Measurements from ENCODE around the gene GRHPR.
"Not testable (repeated sequence)": the region's sequence is repeated elsewhere in the genome, so short reads cannot be mapped to it uniquely, and the experiment has no call there.

Gene GRHPR

DNA sequence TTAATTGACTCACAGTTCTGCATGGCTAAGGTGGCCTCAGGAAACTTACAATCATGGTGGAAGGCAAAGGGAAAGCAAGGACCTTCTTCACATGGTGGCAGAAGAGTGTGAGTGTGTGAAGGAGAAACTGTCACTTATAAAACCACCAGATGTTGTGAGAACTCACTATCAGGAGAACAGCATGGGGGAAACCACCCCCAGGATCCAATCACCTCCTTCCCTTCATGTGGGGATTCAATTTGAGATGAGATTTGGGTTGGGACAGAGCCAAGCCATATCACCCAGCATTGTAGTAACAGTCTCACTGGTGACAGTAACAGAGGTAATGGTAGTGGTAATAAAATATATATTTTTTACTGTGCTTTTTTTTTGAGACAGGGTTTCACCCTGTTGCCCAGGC, 24.6 kb downstream of the GRHPR start:
- DNase-seq (ENCODE audit: low spot score), result no peak

DNA sequence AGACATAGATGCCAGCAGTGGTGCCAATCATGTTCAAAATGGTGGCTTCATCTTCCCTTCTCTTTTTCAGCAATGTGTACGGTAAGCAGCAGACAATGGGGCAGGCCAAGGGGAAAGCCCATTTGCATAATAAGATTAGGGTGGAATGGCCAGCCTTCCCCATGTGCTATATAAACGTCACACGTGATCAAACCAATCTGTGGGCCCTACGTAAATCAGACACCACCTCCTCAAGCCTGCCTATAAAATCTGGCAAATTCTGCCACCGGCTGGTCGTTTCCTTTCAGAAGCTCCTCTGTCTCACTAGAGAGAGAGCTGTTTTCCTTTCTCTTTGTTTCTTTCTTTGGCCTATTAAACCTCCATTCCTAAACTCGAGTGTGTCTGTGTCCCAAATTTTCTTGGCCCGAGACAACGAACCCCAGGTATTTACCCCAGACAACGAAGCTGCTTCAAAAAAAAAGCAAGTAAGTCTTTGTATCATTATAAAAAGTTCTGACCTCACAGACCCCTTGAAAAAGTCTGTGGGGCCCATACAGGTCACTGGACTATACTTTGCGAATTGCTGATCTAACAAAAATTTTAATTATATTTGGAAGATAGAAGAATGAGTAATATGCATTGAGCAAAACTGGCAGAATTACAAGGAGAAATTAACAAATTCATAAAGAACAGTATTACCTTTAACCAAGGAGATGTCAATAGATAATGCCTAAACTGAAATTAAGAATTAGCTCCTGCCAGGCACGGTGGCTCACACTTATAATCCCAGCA, 27.6 kb downstream of the GRHPR start:
- peak; percentile 78 for DNase-seq (ENCODE audit: low spot score)

DNA sequence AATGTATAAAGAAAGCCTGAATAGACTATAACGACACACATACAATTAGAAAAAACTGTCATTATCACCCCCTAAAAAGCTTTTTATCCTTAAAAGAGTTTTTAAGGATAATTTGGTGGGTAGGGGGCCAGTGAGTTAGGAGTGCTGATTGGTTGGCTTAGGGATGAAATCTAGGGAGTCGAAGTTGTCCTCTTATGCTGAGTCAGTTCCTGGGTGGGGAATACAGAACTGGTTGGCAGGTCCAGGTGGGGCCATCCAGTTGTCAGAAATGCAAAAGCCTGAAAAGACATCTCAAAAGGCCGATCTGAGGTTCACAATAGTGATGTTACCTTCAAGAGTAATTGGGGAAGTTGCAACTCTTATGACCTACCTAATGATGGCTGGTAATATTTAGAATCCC, 29.1 kb downstream of the GRHPR start:
- DNase-seq (ENCODE audit: low spot score), result no peak

DNA sequence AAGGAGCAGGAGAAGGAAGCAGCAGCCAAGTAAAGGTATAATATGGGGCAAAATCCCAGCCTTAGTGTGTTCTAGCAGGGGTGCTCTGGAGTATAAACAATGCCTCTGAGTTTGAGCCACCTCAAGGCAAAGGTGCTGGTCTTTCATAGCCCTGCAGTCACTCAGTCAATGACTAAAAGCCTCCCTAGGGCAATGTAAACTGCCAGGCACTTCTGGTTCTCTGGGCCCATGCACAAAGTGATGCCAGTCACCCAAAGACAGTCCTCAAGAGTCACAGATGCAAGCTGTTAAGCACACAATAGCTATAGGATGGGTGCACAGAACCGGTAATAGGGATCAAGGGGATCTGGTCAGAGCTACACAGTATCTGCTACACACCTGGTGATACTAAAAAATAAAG, 30.1 kb downstream of the GRHPR start:
- DNase-seq (ENCODE audit: low spot score), result no peak

DNA sequence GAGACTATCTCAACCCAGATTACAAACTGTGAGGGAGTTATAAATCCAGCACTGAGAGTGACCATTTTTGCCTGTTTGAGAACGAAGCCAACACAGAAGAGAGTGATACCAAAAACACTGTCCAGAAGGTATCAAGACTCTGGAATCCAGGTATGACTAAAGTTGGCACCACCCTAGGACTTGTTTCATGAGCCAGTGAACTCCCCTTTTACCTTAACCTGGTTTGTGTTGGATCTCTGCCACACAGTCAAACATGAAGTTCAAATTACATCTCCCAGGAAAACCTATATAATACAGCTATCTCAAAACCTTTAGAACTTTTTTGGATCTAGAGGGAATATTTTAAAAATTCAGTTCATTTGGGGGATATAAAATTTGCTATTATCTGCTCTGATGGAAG, 31.3 kb downstream of the GRHPR start:
- no peak for DNase-seq (ENCODE audit: low spot score)

DNA sequence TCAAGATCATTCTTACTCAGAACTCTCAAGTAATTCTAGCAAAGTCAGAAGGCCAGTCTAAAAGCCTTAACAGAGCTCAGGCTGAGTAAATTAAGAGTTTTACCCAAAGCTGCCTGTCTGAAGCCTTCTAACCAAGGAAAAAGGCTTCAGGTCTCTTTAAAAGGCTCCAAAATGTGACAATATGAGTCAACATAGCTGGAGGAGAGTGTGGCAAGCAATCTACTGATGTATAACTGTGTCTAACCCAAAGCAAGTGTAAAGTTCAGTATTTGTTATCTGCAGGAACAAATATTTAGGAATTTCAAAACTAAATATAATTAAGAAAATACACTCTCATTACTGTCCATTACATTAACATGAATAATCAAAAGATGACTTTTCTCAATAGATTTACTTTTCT, 31.7 kb downstream of the GRHPR start:
- no peak for DNase-seq (ENCODE audit: low spot score)

DNA sequence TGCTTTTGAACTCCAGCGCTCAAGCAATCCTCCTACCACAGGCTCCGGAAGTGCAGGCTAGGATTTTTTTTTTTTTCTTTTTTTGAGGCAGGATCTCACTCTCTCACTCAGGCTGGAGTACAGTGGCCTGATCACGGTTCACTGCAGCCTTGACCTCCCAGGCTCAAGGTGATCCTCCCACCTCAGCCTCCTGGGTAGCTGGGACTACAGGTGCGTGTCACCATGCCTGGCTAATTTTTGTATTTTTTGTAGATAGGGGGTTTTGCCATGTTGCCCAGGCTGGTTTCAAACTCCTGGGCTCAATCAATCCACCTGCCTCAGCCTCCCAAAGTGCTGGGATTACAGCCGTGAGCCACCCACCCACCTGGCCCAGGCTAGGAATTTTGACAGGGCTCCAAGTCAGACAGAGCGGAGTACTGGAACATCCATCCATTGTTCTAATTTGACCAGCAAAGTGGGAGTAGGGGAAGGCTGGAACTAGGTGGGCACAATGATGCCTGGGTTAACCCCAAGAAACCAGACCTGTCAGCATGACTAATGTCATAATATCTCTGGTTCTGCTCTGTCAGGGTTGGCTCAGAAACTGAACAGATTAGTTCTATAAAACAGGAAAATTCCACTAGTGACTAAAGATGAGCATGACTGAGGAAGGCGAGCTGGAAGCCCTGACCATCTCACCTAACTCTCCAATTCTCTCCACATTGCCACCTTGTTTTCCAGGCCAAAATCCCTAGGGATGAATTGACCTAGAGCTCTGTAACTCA, 33.6 kb downstream of the GRHPR start:
- no peak for DNase-seq (ENCODE audit: low spot score)

DNA sequence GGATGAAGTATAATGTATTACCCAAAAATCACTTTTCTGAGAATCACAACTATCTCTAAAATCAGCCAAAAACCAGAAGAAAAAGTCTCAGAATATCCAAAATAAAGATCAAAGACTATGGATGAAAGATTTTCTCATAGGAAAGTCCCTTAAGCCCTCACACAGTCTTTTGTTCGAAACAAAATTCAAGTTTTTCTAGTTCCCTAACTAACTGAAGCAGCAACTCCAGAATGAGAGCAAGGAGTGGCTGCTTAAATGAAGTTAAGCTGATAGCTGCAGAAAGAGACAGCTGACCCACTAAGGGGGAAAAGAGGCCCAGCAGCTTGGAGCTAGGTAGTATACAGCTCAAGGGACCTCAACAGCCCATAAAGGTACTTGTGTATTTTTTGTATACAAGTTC, 34.3 kb downstream of the GRHPR start:
- no peak for DNase-seq (ENCODE audit: low spot score)

DNA sequence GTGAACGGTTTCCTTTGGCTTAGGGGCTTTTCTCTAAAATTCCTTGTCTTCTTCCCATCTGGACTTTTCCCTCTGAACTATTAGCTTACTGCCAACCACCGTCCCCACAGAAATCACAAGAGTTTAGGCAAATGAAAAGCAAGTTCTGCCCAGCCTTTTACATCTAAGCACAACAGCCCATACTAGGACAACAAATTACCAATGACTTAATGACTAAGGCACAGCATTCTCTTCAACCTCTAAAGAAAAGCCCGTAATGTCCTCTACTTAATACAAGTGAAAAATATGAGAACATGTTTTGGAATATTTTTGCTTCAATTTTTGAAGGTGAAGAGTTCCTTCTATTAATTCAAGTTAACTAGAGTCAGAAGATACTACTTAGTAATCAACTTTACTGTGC, 41.5 kb downstream of the GRHPR start:
- no peak for DNase-seq (ENCODE audit: low spot score)

DNA sequence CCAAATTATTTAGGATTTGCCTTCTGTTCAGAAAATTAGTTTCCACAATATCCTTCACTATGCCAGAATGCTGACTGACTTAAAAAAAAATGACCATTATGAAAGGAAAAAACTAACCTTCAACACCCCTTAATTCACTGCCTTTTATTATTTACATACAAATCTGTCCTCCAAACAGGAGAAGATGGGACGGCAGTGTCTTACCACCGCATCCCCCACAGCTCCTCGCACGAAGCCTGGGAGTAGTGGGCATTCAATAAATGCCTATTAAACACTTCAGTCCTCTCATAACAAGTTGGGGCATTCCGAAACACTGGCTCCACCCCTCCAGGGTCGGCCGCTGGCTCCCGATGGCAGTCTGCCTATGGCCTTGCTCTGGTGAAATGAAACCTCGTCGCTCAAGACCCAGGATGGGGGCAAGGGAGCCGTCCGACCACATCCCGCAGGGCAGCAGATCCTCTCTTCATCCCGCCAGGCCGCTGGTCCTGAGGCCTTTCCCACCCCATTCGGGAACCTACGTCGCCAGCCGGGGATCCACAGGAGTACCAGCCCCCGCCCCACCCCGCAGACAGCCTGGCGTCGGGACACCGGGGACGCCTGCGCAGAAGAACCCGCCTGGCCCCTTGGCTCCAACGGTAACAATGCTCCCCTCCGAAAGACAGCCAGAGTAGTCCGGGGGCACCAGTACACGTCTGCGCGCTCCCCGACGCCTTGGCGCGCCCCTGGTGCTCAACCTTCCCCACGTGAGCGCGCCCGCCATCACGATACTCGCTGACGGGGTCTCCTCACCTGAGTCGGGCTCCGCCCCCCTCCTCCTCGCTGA, 42.1 kb downstream of the GRHPR start:
- DNase-seq (ENCODE audit: low spot score), result peak; percentile 74

DNA sequence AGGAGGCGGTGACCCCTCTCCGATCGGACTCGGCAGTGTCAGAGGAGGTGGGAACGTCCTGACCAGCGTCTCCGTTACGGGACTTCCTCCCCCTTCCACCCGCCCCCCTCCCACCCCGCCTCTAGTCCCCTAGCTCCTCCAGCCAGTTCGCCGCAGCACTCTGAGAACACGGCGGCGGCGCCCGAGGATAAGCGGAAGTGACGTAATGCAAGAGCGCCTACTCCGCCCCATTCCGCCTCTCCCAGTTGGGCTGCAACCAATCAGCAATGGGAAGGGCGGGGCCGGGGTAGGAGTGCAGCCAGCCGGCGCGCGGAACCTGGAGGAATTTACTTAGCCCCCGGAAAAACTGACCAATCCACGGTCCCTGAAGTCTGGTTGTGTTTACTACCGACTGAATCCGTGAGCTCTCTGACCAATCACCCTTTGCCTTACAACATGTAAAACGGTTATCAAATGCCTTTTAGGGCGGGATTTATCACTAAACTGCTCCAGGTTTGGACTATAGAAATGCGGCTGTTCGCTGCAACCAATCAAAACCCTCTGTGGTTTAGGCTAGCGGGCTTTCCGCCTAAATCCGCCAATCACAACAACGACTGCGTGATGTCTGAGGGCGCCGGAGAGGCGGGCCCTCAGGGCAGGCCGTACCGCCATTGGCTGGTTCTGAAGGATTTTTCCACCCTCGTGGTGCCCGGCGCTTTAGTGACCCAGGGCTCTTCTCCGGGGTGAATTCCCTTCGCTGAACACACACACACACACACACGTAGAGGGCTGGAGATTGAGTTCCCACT, 42.9 kb downstream of the GRHPR start, which contains the start of gene ZBTB5:
ZBTB5 (minus strand) TSS at position 202 of the 788 bp plus-strand sequence. CDS start 22,899 bp downstream, outside the sequence.
- peak; percentile 100 for DNase-seq (ENCODE audit: low spot score)

DNA sequence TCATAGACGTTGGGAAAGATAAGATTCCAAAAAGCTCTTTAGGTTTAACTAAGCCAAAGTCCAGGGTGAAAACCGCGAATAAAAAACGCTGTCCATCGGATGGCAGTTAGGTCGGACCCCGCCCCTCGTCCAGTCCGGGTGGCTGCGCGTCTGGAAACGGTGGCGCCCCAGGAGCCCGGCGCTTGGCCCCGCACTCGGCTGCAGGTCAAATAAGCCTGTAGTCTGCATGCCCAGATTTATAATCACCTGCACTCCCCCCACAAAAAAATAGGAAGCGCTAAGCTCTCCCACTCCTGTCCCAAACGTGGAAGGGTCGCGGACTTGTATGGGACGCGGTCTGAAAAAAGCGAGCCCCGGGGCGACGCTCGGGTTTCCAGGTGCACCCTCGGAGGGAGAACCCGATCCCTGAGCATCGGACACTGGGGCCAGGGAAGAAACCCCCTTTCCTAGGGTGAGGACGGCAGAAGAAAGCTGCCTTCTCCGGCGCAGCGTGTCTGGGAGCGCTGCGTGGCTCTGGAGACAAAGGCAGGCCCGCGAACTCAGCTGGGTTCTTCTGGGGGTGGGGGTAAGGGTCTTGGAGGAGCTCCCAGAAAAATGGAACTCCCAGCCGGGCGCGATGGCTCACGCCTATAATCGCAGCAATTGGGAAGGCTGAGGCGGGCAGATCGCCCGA, 43.7 kb downstream of the GRHPR start:
- peak; percentile 75 for DNase-seq (ENCODE audit: low spot score)

DNA sequence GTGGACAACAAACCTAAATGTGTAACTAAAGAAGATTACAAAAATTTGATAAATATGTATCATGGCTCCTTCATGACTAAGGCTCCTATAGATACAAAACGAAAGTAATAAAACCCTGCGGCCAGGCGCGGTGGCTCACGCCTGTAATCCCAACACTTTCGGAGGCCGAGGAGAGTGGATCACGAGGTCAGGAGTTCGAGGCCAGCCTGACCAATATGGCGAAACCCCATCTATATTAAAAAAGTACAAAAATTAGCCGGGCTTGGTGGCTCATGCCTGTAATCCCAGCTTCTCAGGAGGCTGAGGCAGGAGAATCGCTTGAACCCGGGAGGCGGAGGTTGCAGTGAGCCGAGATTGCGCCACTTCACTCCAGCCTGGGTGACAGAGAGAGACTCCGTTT, 45.0 kb downstream of the GRHPR start:
- DNase-seq (ENCODE audit: low spot score), result not testable (repeated sequence)

DNA sequence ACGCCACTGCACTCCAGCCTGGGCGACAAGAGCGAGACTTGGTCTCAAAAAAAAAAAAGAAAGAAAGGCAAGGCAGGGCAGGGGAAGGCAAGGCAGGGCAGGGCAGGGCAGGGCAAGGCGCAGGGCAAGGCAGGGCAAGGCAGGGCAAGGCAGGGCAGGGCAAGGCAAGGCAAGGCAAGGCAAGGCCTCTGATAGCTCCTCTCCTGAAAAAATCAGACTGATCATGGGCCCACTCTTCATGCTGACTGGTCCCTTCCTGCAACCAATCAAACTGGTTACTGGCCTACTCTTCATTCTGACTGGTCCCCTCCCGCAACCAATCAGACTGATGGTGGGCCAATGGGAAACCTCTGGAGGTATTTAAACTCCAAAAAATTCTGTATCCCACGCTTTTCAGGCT, 46.1 kb downstream of the GRHPR start:
- DNase-seq (ENCODE audit: low spot score), result no peak

DNA sequence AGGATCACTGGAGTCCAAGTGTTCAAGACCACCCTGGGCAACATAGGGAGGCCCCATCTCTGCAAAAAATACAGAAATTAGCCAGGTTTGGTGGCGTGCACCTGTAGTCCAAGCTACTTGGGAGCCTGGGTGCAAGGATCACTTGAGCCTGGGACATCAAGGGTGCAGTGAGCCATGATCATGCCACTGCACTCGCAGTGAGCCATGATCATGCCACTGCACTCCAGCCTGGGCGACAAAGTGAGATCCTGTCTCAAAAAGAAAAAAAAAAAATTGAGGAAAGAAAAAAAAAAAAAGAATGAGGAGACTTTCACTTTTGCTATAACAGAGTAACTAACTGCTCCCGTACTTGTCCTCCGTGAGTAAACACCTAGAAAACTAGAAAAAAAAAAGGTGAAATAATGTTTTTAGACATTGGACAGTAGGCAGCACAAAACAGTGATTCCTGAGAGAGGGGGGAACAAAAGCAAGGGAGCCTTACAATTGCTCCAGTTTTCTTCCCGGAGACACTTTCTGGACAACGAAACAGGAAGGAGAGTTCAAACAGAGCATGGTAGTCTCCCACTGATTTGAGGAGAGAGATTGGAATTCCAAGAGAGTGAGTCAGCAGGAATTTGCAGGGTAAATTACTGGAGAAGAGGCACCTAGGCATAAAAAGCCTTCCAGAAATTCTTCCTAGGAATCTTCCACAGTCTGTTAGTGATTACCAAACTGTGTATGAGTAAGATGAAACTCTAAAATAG, 49.6 kb downstream of the GRHPR start:
- DNase-seq (ENCODE audit: low spot score), result no peak

DNA sequence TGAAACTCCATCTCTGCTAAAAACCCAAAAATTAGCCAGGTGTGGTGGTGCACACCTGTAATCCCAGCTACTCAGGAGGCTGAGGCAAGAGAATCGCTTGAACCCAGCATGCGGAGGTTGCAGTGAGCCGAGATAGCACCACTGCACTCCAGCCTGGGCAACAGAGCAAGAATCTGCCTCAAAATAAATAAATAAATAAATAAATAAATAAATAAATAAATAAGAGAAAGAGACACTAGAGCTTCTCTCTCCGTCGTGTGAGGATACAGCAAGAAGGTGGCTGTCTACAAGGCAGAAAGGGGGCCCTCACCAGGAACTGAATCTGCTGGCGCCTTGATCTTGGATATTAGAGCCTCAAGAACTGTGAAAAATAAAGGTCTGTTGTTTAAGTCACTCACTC, 51.5 kb downstream of the GRHPR start:
- not testable (repeated sequence) for DNase-seq (ENCODE audit: low spot score)

DNA sequence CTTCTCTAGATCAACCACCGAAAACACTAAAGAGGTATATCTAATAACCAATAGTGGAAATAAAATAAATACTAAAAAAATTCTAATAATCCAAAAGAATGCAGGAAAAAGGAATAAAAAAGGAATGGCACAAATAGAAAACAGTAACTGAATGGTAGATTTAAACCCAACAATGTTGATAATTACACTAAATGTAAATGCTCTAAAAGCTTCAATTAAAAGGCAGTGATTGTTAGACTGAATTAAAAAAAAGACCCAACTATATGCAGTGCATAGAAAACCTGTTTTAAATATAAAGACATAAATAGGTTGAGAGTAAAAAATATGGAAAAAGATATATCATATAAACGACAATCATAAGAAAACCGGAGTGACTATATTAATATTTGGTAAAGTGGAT, 51.9 kb downstream of the GRHPR start:
- no peak for DNase-seq (ENCODE audit: low spot score)

DNA sequence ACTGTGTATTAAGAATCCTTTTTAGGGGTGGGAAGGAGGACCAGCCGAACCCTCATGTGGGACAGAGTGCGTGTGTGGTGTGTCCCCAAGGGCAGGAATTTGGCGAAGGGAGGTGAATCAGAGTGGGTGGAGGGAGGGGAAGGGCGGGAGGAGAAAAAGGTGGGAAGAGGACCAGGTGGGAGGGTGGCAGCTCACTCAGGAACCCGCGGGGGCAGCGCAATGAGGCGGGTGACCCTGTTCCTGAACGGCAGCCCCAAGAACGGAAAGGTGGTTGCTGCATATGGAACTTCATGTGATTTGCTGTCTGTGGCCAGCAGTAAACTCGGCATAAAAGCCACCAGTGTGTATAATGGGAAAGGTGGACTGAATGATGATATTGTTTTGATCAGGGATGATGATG, 54.4 kb downstream of the GRHPR start:
- no peak for DNase-seq (ENCODE audit: low spot score)

DNA sequence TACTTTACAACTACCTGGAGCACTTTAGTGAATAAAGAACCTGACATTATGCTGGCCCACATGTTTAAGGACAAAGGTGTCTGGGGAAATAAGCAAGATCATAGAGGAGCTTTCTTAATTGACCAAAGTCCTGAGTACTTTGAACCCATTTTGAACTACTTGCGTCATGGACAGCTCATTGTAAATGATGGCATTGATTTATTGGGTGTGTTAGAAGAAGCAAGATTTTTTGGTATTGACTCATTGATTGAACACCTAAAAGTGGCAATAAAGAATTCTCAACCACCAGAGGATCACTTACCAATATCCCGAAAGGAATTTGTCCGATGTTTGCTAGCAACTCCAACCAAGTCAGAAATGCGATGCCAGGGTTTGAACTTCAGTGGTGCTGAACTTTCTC, 54.9 kb downstream of the GRHPR start:
- not testable (repeated sequence) for DNase-seq (ENCODE audit: low spot score)

DNA sequence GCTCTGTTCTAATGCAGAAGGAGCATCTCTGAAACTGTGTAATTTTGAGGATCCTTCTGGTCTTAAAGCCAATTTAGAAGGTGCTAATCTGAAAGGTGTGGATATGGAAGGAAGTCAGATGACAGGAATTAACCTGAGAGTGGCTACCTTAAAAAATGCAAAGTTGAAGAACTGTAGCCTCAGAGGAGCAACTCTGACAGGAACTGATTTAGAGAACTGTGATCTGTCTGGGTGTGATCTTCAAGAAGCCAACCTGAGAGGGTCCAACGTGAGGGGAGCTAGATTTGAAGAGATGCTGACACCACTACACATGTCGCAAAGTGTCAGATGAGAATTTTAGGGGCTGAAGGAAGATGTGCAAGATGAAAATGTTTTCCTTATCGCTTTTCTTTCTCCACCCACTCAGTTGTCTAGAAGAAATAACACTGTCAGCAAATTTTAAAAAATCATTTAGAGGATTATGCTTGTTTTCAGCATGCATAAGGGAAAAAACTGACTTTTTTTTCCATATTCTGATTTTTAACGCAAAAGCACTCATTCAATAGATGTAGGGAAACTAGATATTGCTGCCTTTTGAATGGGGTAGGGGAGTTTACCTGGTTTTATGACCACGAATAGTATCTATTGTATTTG, 55.6 kb downstream of the GRHPR start:
- not testable (repeated sequence) for DNase-seq (ENCODE audit: low spot score)

Data from Ammon's horn (tissue), 1 donor.